ENCODE data around the gene CDH23.

The CDH23 gene

GRCh38 chr10:71648254-71648932 is 251.7 kb downstream of the CDH23 start:
- no peak for DNase-seq (ENCODE audit: extremely low read depth in 1 of 2, low read depth in 1 of 2)

GRCh38 chr10:71648933-71649320 is 252.2 kb downstream of the CDH23 start:
- no peak for DNase-seq (ENCODE audit: extremely low read depth in 1 of 2, low read depth in 1 of 2)

GRCh38 chr10:71649631-71650030 is 252.9 kb downstream of the CDH23 start:
- no peak for DNase-seq (ENCODE audit: extremely low read depth in 1 of 2, low read depth in 1 of 2)

GRCh38 chr10:71650397-71650796 is 253.7 kb downstream of the CDH23 start:
- DNase-seq (ENCODE audit: extremely low read depth in 1 of 2, low read depth in 1 of 2) = no peak

- no peak for DNase-seq (ENCODE audit: extremely low read depth in 1 of 2, low read depth in 1 of 2)
These were observed 254.7 kb downstream of the CDH23 start for GRCh38 chr10:71651428-71651827.

GRCh38 chr10:71651928-71652327 is 255.2 kb downstream of the CDH23 start:
- no peak for DNase-seq (ENCODE audit: extremely low read depth in 1 of 2, low read depth in 1 of 2)

GRCh38 chr10:71653044-71653443 is 256.3 kb downstream of the CDH23 start:
- no peak for DNase-seq (ENCODE audit: extremely low read depth in 1 of 2, low read depth in 1 of 2)

GRCh38 chr10:71656220-71656619 is 259.5 kb downstream of the CDH23 start:
- no peak for DNase-seq (ENCODE audit: extremely low read depth in 1 of 2, low read depth in 1 of 2)

- no peak for DNase-seq (ENCODE audit: extremely low read depth in 1 of 2, low read depth in 1 of 2)
These were observed 261.1 kb downstream of the CDH23 start for GRCh38 chr10:71657604-71658466.

GRCh38 chr10:71658467-71658745 is 261.7 kb downstream of the CDH23 start:
- no peak for DNase-seq (ENCODE audit: extremely low read depth in 1 of 2, low read depth in 1 of 2)

- DNase-seq (ENCODE audit: extremely low read depth in 1 of 2, low read depth in 1 of 2) = no peak
These were observed 262.5 kb downstream of the CDH23 start for GRCh38 chr10:71659111-71659634.

GRCh38 chr10:71659737-71660136 is 263.0 kb downstream of the CDH23 start:
- no peak for DNase-seq (ENCODE audit: extremely low read depth in 1 of 2, low read depth in 1 of 2)

GRCh38 chr10:71660313-71660712 is 263.6 kb downstream of the CDH23 start:
- DNase-seq (ENCODE audit: extremely low read depth in 1 of 2, low read depth in 1 of 2) = no peak

- no peak for DNase-seq (ENCODE audit: extremely low read depth in 1 of 2, low read depth in 1 of 2)
These were observed 264.4 kb downstream of the CDH23 start for GRCh38 chr10:71661060-71661622.

GRCh38 chr10:71661779-71662336 is 265.1 kb downstream of the CDH23 start:
- no peak for DNase-seq (ENCODE audit: extremely low read depth in 1 of 2, low read depth in 1 of 2)

- no peak for DNase-seq (ENCODE audit: extremely low read depth in 1 of 2, low read depth in 1 of 2)
These were observed 266.6 kb downstream of the CDH23 start for GRCh38 chr10:71663311-71663710.

GRCh38 chr10:71664585-71664984 is 267.9 kb downstream of the CDH23 start:
- no peak for DNase-seq (ENCODE audit: extremely low read depth in 1 of 2, low read depth in 1 of 2)

GRCh38 chr10:71665456-71665855 is 268.7 kb downstream of the CDH23 start:
- DNase-seq (ENCODE audit: extremely low read depth in 1 of 2, low read depth in 1 of 2) = no peak

- no peak for DNase-seq (ENCODE audit: extremely low read depth in 1 of 2, low read depth in 1 of 2)
These were observed 270.1 kb downstream of the CDH23 start for GRCh38 chr10:71666639-71667386.

GRCh38 chr10:71667387-71667752 is 270.6 kb downstream of the CDH23 start:
- DNase-seq (ENCODE audit: extremely low read depth in 1 of 2, low read depth in 1 of 2) = no peak
